ENCODE measurements around the gene MAS1. TPM values are rescaled to one million over a fixed set of nuclear protein-coding genes. Genes with fewer than 3 reads are reported as not detected.

MAS1 gene
- total and polyA plus RNA-seq, 4 donors: under 0.01 TPM; not detected in 3

DNA sequence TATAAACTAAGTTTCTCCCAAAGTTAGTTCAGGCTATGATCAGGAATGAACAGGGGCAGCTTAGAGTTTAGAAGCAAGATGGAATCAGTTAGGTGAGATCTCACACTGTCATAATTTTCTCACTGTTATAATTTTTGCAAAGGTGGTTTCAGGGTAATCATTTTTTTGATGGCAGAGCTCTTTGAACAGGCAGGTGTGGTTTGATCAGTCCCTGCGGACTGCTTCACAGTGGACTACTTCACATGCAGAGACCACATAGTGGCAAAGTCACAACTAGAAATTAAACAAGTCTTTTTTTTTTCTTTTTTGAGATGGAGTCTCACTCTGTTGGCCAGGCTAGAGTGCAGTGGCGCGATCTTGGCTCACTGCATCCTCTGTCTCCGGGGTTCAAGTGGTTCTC is 6.8 kb downstream of the MAS1 start:
- Histone ChIP-seq H3K4me3 (ENCODE audit: low read depth in 1 of 3, low read length in 3 of 3) (no peak overlapping the region), H3K9ac (ENCODE audit: low read depth in 1 of 2, low read length in 2 of 2) (no peak overlapping the region), H3K36me3 (ENCODE audit: control insufficient read depth in 4 of 4, insufficient read depth in 3 of 4, low read depth in 1 of 4, low read length in 3 of 4) (no peaks in the 10 kb centered on the region), H3K27me3 (ENCODE audit: control insufficient read depth in 4 of 4, insufficient read depth in 4 of 4, low read length in 3 of 4) (no peaks in the 10 kb centered on the region), H3K4me1 (ENCODE audit: control insufficient read depth in 4 of 4, insufficient read depth in 4 of 4, low read length in 3 of 4) (no peaks in the 10 kb centered on the region), H3K27ac (ENCODE audit: low read depth in 1 of 2, low read length in 2 of 2) (no peak overlapping the region), H3K9me3 (ENCODE audit: control insufficient read depth in 4 of 4, low read length in 3 of 4) (no peaks in the 10 kb centered on the region)
- TF ChIP-seq TAF1 (conservative IDR thresholded peaks at IDR 0.05) (no peak), RAD21 (IDR thresholded peaks at IDR 0.05) (no peak), HNF4G (IDR thresholded peaks at IDR 0.05) (no peak), SP1 (IDR thresholded peaks at IDR 0.05) (no peak), FOXA2 (IDR thresholded peaks at IDR 0.05) (no peak)
- WGBS: 96% methylated on average over 4 of the region's 4 CpGs
- no peak for DNase-seq (ENCODE audit: low spot score)

DNA sequence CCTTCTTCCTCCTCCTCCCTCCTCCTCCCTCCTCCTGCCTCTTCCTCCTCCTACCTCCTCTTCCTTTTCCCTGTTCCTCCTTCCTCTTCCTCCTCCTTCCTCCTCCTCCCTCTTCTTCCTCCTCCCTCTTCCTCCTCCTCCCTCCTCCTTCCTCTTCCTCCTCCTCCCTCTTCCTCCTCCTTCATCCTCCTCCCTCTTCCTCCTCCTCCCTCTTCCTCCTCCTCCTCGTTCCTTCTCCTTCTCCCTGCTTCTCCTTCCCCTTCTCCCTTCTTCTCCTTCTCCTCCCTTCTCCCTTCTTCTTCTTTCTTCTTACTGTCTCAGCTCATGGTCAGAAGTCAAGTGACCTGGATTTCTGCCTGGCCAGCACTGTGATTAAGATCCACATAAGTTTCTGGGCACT is 7.7 kb downstream of the MAS1 start:
- TF ChIP-seq TAF1 (conservative IDR thresholded peaks at IDR 0.05): no peak
- TF ChIP-seq, protein P1, sequence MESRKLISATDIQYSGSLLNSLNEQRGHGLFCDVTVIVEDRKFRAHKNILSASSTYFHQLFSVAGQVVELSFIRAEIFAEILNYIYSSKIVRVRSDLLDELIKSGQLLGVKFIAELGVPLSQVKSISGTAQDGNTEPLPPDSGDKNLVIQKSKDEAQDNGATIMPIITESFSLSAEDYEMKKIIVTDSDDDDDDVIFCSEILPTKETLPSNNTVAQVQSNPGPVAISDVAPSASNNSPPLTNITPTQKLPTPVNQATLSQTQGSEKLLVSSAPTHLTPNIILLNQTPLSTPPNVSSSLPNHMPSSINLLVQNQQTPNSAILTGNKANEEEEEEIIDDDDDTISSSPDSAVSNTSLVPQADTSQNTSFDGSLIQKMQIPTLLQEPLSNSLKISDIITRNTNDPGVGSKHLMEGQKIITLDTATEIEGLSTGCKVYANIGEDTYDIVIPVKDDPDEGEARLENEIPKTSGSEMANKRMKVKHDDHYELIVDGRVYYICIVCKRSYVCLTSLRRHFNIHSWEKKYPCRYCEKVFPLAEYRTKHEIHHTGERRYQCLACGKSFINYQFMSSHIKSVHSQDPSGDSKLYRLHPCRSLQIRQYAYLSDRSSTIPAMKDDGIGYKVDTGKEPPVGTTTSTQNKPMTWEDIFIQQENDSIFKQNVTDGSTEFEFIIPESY (IDR thresholded peaks at IDR 0.05): no peak
- DNase-seq (ENCODE audit: low spot score): no peak
- WGBS: 74% methylated on average over 1 of the region's 1 CpG
- Histone ChIP-seq H3K4me1 (ENCODE audit: control insufficient read depth in 4 of 4, insufficient read depth in 4 of 4, low read length in 3 of 4) (no peaks in the 10 kb centered on the region), H3K4me3 (ENCODE audit: low read depth in 1 of 3, low read length in 3 of 3) (no peak overlapping the region), H3K27ac (ENCODE audit: low read depth in 1 of 2, low read length in 2 of 2) (no peak overlapping the region), H3K9me3 (ENCODE audit: control insufficient read depth in 4 of 4, low read length in 3 of 4) (no peaks in the 10 kb centered on the region), H3K36me3 (ENCODE audit: control insufficient read depth in 4 of 4, insufficient read depth in 3 of 4, low read depth in 1 of 4, low read length in 3 of 4) (no peaks in the 10 kb centered on the region), H3K27me3 (ENCODE audit: control insufficient read depth in 4 of 4, insufficient read depth in 4 of 4, low read length in 3 of 4) (no peaks in the 10 kb centered on the region), H3K9ac (ENCODE audit: low read depth in 1 of 2, low read length in 2 of 2) (no peak overlapping the region)

DNA sequence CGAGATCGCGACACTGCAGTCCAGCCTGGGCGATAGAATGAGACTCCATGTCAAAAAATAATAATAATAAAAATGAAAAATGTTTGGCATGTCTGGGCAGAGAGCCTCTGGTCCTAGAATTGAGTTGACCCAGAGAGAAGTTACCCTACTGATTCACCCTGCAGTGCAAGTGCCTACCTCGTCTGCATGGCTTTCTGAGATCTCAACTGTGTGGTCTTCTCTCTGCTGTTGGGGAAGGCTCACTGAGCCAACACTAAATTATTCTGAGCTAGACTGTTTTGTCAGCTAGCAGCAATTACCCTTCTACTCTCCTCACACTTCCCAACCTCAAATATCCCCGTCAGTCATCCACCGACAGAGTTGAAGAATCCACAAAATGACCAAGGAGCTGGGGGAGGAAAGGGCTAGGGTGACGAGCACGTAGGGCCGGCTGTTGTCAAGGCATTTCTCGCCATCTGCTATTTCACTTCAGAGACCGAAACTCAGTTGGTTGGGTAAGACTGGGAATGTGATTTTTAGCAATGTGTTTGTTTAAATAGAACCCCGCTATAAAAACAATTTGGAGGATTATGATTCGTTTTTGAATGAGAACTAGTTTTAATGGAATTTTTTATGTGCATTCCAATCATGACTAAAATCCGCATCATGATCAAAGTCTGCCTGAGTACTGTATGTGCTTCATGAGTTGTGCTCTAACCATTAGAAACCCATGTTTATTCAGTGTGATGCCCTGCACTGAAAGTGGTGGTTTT is 9.4 kb downstream of the MAS1 start:
- no peaks in the 10 kb centered on the region for H3K36me3 ChIP-seq (ENCODE audit: control insufficient read depth in 4 of 4, insufficient read depth in 3 of 4, low read depth in 1 of 4, low read length in 3 of 4)
- no peak for TF ChIP-seq GABPA (IDR thresholded peaks at IDR 0.05 in 1 of 2, conservative IDR thresholded peaks at IDR 0.05 in 1 of 2)
- TF ChIP-seq, protein P2, sequence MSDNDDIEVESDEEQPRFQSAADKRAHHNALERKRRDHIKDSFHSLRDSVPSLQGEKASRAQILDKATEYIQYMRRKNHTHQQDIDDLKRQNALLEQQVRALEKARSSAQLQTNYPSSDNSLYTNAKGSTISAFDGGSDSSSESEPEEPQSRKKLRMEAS (IDR thresholded peaks at IDR 0.05): no peak
- no peak for TF ChIP-seq HNF4G (IDR thresholded peaks at IDR 0.05)
- TF ChIP-seq FOXA2 (IDR thresholded peaks at IDR 0.05): no peak
- H3K27ac ChIP-seq (ENCODE audit: low read depth in 1 of 2, low read length in 2 of 2): no peak overlapping the region
- H3K4me3 ChIP-seq (ENCODE audit: low read depth in 1 of 3, low read length in 3 of 3): no peak overlapping the region
- no peaks in the 10 kb centered on the region for H3K4me1 ChIP-seq (ENCODE audit: control insufficient read depth in 4 of 4, insufficient read depth in 4 of 4, low read length in 3 of 4)
- no peak overlapping the region for H3K9ac ChIP-seq (ENCODE audit: low read depth in 1 of 2, low read length in 2 of 2)
- 85% methylated on average over 15 of the region's 15 CpGs for WGBS
- no peaks in the 10 kb centered on the region for H3K9me3 ChIP-seq (ENCODE audit: control insufficient read depth in 4 of 4, low read length in 3 of 4)
- no peaks in the 10 kb centered on the region for H3K27me3 ChIP-seq (ENCODE audit: control insufficient read depth in 4 of 4, insufficient read depth in 4 of 4, low read length in 3 of 4)
- no peak for DNase-seq (ENCODE audit: low spot score)

DNA sequence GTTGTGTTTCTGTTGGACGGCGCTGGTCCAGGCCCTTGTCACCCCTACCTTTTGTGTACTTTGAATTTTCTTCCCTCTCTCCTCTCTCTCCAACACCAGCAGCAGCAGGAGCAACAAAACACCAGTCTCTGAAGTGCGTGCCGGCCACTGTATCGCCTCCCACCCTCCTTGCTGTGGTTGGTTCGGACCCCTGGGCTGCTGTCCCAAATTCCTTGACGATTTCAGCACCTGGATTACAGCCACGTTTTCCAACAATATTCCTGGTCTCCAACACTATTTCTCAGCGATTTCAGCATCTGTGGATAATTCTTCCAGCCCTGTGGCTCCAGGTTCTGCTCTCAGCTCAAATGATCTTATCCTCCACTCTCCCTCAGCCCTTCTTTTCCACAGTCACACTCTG is 11.8 kb downstream of the MAS1 start:
- Histone ChIP-seq H3K36me3 (ENCODE audit: control insufficient read depth in 4 of 4, insufficient read depth in 3 of 4, low read depth in 1 of 4, low read length in 3 of 4) (no peaks in the 10 kb centered on the region), H3K4me3 (ENCODE audit: low read depth in 1 of 3, low read length in 3 of 3) (no peak overlapping the region), H3K9ac (ENCODE audit: low read depth in 1 of 2, low read length in 2 of 2) (no peak overlapping the region), H3K4me1 (ENCODE audit: control insufficient read depth in 4 of 4, insufficient read depth in 4 of 4, low read length in 3 of 4) (no peaks in the 10 kb centered on the region), H3K27me3 (ENCODE audit: control insufficient read depth in 4 of 4, insufficient read depth in 4 of 4, low read length in 3 of 4) (no peaks in the 10 kb centered on the region), H3K9me3 (ENCODE audit: control insufficient read depth in 4 of 4, low read length in 3 of 4) (no peaks in the 10 kb centered on the region), H3K27ac (ENCODE audit: low read depth in 1 of 2, low read length in 2 of 2) (no peak overlapping the region)
- WGBS: 83% methylated on average over 9 of the region's 9 CpGs
- no peak for DNase-seq (ENCODE audit: low spot score)
- TF ChIP-seq FOXA1 (IDR thresholded peaks at IDR 0.05): no peak
- TF ChIP-seq RXRA (IDR thresholded peaks at IDR 0.05): no peak
- TF ChIP-seq HNF4G (IDR thresholded peaks at IDR 0.05): no peak
- no peak for TF ChIP-seq FOXA2 (IDR thresholded peaks at IDR 0.05)
- TF ChIP-seq, protein P1 (IDR thresholded peaks at IDR 0.05): no peak
- TF ChIP-seq, protein P3, sequence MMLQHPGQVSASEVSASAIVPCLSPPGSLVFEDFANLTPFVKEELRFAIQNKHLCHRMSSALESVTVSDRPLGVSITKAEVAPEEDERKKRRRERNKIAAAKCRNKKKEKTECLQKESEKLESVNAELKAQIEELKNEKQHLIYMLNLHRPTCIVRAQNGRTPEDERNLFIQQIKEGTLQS (IDR thresholded peaks at IDR 0.05): no peak
- TF ChIP-seq SP1 (IDR thresholded peaks at IDR 0.05): no peak
- TF ChIP-seq, protein P2 (IDR thresholded peaks at IDR 0.05): no peak
- TF ChIP-seq HNF4A (conservative IDR thresholded peaks at IDR 0.05): no peak
- TF ChIP-seq, protein P4, sequence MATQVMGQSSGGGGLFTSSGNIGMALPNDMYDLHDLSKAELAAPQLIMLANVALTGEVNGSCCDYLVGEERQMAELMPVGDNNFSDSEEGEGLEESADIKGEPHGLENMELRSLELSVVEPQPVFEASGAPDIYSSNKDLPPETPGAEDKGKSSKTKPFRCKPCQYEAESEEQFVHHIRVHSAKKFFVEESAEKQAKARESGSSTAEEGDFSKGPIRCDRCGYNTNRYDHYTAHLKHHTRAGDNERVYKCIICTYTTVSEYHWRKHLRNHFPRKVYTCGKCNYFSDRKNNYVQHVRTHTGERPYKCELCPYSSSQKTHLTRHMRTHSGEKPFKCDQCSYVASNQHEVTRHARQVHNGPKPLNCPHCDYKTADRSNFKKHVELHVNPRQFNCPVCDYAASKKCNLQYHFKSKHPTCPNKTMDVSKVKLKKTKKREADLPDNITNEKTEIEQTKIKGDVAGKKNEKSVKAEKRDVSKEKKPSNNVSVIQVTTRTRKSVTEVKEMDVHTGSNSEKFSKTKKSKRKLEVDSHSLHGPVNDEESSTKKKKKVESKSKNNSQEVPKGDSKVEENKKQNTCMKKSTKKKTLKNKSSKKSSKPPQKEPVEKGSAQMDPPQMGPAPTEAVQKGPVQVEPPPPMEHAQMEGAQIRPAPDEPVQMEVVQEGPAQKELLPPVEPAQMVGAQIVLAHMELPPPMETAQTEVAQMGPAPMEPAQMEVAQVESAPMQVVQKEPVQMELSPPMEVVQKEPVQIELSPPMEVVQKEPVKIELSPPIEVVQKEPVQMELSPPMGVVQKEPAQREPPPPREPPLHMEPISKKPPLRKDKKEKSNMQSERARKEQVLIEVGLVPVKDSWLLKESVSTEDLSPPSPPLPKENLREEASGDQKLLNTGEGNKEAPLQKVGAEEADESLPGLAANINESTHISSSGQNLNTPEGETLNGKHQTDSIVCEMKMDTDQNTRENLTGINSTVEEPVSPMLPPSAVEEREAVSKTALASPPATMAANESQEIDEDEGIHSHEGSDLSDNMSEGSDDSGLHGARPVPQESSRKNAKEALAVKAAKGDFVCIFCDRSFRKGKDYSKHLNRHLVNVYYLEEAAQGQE (IDR thresholded peaks at IDR 0.05): no peak
- TF ChIP-seq EGR1 (IDR thresholded peaks at IDR 0.05; ENCODE audit: low read depth in 2 of 2): no peak

Measured in liver (tissue), 9 donors.